AG04449 (cell line): ENCODE data around the gene SERF2.

Experiments
- CTCF ChIA-PET: fragments of 350-600 bp; formaldehyde crosslinking; extraction: SDS; loops from one replicate; lab custom pipeline; 2021; ENCODE audit warnings: antibody characterized with exemption; lab: Yijun Ruan, JAX
- POLR2A ChIA-PET: fragments of 400-600, 350-600 bp; formaldehyde crosslinking; extraction: SDS; loops from one replicate; lab custom pipeline; 2020; ENCODE audit warnings: antibody characterized with exemption, inconsistent platforms; lab: Yijun Ruan, JAX
- DNase-seq: peaks from one replicate; pipeline ENCODE4 v3.0.0-alpha.2; 2010; ENCODE audit warnings: low read depth, low spot score
- H3K4me3 ChIP-seq: 2 replicates; pipeline ENCODE4 v1.5.1; 2011; ENCODE audit warnings: low read depth, mild to moderate bottlenecking, control low read depth, low read length
- CTCF ChIP-seq: IDR thresholded peaks from one replicate; pipeline ENCODE4 v1.5.1; 2011; ENCODE audit warnings: mild to moderate bottlenecking, moderate library complexity, low read length, control low read depth, inconsistent platforms; ENCODE audit not compliant: insufficient read depth; ENCODE audit errors: missing control alignments

SERF2 gene

GRCh38 chr15:43792761-43793476 is 799 bp downstream of the SERF2 start:
- peak; percentile 18 for TF ChIP-seq CTCF
- H3K4me3 ChIP-seq: peak overlapping the region; percentile 100
- POLR2A ChIA-PET: interaction anchor here (0.6 to 1.0 kb wide), 4 partner anchors 16 to 1690 kb away, joined by 3 to 5 read pairs (median 4); partner anchors contain the start of gene MFAP1
- CTCF ChIA-PET: interaction anchor here (1.4 to 4.1 kb wide), 3 partner anchors 12 to 22 kb away, joined by 4 to 20 read pairs (median 17); partner anchors contain the start of gene ELL3
- no peak for DNase-seq

- POLR2A ChIA-PET: interaction anchor here (0.7 to 1.0 kb wide), 3 partner anchors 16 to 277 kb away, joined by 3 to 5 read pairs (median 4); partner anchors contain the start of gene MFAP1
- CTCF ChIA-PET: interaction anchor here (3.9 to 4.1 kb wide), 2 partner anchors 16 to 22 kb away, joined by 17 to 20 read pairs; partner anchors contain the start of gene ELL3
- no peak for DNase-seq
- peak overlapping the region; percentile 100 for H3K4me3 ChIP-seq
- TF ChIP-seq CTCF: no peak
These were observed 1.5 kb downstream of the SERF2 start for GRCh38 chr15:43793647-43794046.

GRCh38 chr15:43794269-43795037 is 2.3 kb downstream of the SERF2 start:
- ChIA-PET POLR2A (interaction anchor here (1.5 kb wide), 1 partner anchor 18 kb away, joined by 3 read pairs; the partner anchor contains the start of gene ELL3), CTCF (interaction anchor here (3.9 to 4.1 kb wide), 2 partner anchors 17 to 23 kb away, joined by 17 to 20 read pairs; partner anchors contain the start of gene ELL3)
- no peak for DNase-seq
- no peak for TF ChIP-seq CTCF
- peak overlapping the region; percentile 6; the same call in 1 of the 2 replicates for H3K4me3 ChIP-seq

GRCh38 chr15:43795197-43795596 is 3.1 kb downstream of the SERF2 start:
- POLR2A ChIA-PET: interaction anchor here (1.5 kb wide), 1 partner anchor 18 kb away, joined by 3 read pairs; the partner anchor contains the start of gene ELL3
- no peak overlapping the region for H3K4me3 ChIP-seq
- no peak for TF ChIP-seq CTCF
- DNase-seq: no peak
- CTCF ChIA-PET: interaction anchor here (0.8 to 4.1 kb wide), 3 partner anchors 10 to 24 kb away, joined by 3 to 20 read pairs (median 17); partner anchors contain the start of gene ELL3

- no peak for DNase-seq
- POLR2A ChIA-PET: interaction anchor here (0.7 to 1.5 kb wide), 2 partner anchors 19 to 1530 kb away, joined by 3 read pairs; partner anchors contain the start of gene ELL3
- TF ChIP-seq CTCF: no peak
- CTCF ChIA-PET: interaction anchor here (0.8 to 4.1 kb wide), 3 partner anchors 9 to 25 kb away, joined by 3 to 20 read pairs (median 17); partner anchors contain the start of gene ELL3
- H3K4me3 ChIP-seq: no peak overlapping the region
These were observed 3.9 kb downstream of the SERF2 start for GRCh38 chr15:43795997-43796396.
